SU-DHL-6 (cell line): ENCODE measurements around the gene DCXR.

Experiments
- H2AFZ ChIP-seq: fragments of 200-600 bp; sonication (generic); 2 replicates; pipeline ENCODE4 v1.6.1; 2014; ENCODE audit warnings: low read depth, mild to moderate bottlenecking, moderate library complexity, mixed read lengths, antibody characterized with exemption, low read length; ENCODE audit not compliant: severe bottlenecking
- H3F3A ChIP-seq: fragments of 200-600 bp; shearing (Covaris generic); 2 replicates; pipeline ENCODE4 v1.6.0; 2016; ENCODE audit warnings: antibody characterized with exemption, mild to moderate bottlenecking; ENCODE audit not compliant: insufficient read depth
- H3K27ac ChIP-seq: fragments of 200-600 bp; sonication (generic); 2 replicates; pipeline ENCODE4 v1.5.1; 2016; ENCODE audit warnings: low read depth, mild to moderate bottlenecking, low read length, moderate library complexity, mixed read lengths
- H3K27me3 ChIP-seq: fragments of 200-600 bp; sonication (generic), shearing (Covaris generic); 2 replicates; pipeline ENCODE4 v1.6.0; 2014; ENCODE audit warnings: mild to moderate bottlenecking, low read length
- H3K36me3 ChIP-seq: fragments of 200-600 bp; sonication (generic); 2 replicates; pipeline ENCODE4 v1.6.1; 2014; ENCODE audit warnings: mild to moderate bottlenecking, low read length, mixed read lengths
- H3K4me2 ChIP-seq: fragments of 300-600, 200-600 bp; shearing (Covaris generic), sonication (generic); 2 replicates; pipeline ENCODE4 v1.6.0; 2014; ENCODE audit warnings: low read length, low read depth, mild to moderate bottlenecking; ENCODE audit not compliant: poor library complexity, severe bottlenecking
- H3K4me3 ChIP-seq: fragments of 200-600 bp; sonication (generic); 2 replicates; pipeline ENCODE4 v1.5.1; 2014; ENCODE audit warnings: antibody characterized with exemption, low read length, mild to moderate bottlenecking, mixed read lengths; ENCODE audit not compliant: insufficient read depth, poor library complexity, severe bottlenecking
- H3K79me2 ChIP-seq: fragments of 200-600 bp; sonication (generic); 2 replicates; pipeline ENCODE4 v1.6.1; 2014; ENCODE audit warnings: mild to moderate bottlenecking, low read length, moderate library complexity; ENCODE audit not compliant: insufficient read depth
- H3K9ac ChIP-seq: fragments of 200-600 bp; sonication (generic); 2 replicates; pipeline ENCODE4 v1.7.0; 2014; ENCODE audit warnings: mild to moderate bottlenecking, low read length
- H3K9me2 ChIP-seq: fragments of 200-600 bp; sonication (generic); replicated peaks from 2 replicates; pipeline ENCODE4 v1.6.1; 2014; ENCODE audit warnings: low read length; ENCODE audit not compliant: insufficient read depth
- H3K9me3 ChIP-seq: fragments of 200-600 bp; sonication (generic); 2 replicates; pipeline ENCODE4 v1.6.1; 2014; ENCODE audit warnings: low read length, mixed read lengths; ENCODE audit not compliant: insufficient read depth
- H4K20me1 ChIP-seq: fragments of 200-600 bp; sonication (generic); 2 replicates; pipeline ENCODE4 v1.6.1; 2014; ENCODE audit warnings: low read depth, mild to moderate bottlenecking, antibody characterized with exemption, low read length, moderate library complexity, mixed read lengths
- EZH2phosphoT487 ChIP-seq: fragments of 200-600 bp; sonication (generic), shearing (Covaris generic); conservative IDR thresholded peaks from 2 replicates; pipeline ENCODE4 v1.6.1; 2018; ENCODE audit warnings: mild to moderate bottlenecking, antibody characterized with exemption, low read length, moderate library complexity, mixed read lengths
- TF ChIP-seq, protein P1 (sequence below): fragments of 200-600 bp; sonication (generic); IDR thresholded peaks from one replicate; pipeline ENCODE4 v1.5.1; 2017; ENCODE audit warnings: antibody characterized with exemption, mild to moderate bottlenecking, low read length, moderate library complexity; ENCODE audit not compliant: insufficient read depth, poor library complexity, severe bottlenecking

DCXR gene

GRCh38 chr17:82084373-82085030, 47.0 kb upstream of the DCXR start:
- H4K20me1 ChIP-seq, result no peaks in the 10 kb centered on the region
- no peak overlapping the region for H3K4me2 ChIP-seq
- no peaks in the 10 kb centered on the region for H3K9me3 ChIP-seq
- no peak overlapping the region for H3K27ac ChIP-seq
- no peak overlapping the region for H2AFZ ChIP-seq
- H3K9me2 ChIP-seq, result no peaks in the 10 kb centered on the region
- TF ChIP-seq EZH2phosphoT487, result no peak
- TF ChIP-seq, protein P1, sequence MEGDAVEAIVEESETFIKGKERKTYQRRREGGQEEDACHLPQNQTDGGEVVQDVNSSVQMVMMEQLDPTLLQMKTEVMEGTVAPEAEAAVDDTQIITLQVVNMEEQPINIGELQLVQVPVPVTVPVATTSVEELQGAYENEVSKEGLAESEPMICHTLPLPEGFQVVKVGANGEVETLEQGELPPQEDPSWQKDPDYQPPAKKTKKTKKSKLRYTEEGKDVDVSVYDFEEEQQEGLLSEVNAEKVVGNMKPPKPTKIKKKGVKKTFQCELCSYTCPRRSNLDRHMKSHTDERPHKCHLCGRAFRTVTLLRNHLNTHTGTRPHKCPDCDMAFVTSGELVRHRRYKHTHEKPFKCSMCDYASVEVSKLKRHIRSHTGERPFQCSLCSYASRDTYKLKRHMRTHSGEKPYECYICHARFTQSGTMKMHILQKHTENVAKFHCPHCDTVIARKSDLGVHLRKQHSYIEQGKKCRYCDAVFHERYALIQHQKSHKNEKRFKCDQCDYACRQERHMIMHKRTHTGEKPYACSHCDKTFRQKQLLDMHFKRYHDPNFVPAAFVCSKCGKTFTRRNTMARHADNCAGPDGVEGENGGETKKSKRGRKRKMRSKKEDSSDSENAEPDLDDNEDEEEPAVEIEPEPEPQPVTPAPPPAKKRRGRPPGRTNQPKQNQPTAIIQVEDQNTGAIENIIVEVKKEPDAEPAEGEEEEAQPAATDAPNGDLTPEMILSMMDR, result no peak
- no peaks in the 10 kb centered on the region for H3K79me2 ChIP-seq
- no peaks in the 10 kb centered on the region for H3F3A ChIP-seq
- no peak overlapping the region for H3K4me3 ChIP-seq
- H3K9ac ChIP-seq, result no peak overlapping the region
- H3K36me3 ChIP-seq, result no peaks in the 10 kb centered on the region
- no peaks in the 10 kb centered on the region for H3K27me3 ChIP-seq

DNA sequence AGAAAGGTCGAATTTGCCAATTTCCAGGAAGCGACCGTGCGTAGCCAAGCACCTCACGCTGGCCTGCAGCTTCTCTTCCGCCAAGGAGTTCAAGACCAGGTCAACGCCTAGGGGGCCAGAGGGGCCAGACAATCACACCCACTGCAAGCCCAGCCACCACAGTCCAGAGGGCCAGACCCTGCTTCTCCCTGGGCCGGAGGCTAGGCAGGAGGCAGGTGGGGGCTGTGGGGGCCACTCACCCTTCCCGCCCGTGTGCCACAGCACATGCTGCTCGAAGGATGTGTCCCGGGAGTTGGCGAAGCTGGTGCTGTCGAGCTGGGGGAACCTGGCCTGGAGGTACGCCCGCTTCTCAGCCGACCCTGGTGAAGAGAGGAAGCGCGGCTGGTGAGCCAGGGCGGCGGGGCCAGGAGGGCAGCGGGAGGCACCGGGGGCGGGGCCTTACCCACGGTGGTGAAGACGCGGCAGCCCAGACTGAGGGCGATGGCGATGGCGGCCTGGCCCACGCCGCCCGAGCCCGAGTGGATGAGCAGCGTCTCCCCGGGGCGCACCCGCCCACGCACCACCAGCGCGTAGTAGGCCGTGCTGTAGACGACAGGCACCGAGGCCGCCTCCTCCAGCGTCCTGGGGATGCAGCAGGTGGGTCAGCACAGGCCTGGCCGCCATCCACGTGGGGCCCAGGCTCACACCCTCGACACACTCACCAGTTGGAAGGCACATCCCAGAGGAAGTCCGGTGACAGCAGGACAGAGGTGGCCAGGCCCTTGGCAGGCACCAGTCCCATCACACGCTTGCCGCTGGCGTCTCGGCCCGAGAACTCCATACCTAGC, 46.2 kb upstream of the DCXR start:
- no peaks in the 10 kb centered on the region for H3K27me3 ChIP-seq
- no peak overlapping the region for H3K9ac ChIP-seq
- TF ChIP-seq, protein P1, result no peak
- no peak for TF ChIP-seq EZH2phosphoT487
- no peaks in the 10 kb centered on the region for H3K36me3 ChIP-seq
- H3K27ac ChIP-seq, result no peak overlapping the region
- H3K79me2 ChIP-seq, result no peaks in the 10 kb centered on the region
- H3F3A ChIP-seq, result no peaks in the 10 kb centered on the region
- H3K9me3 ChIP-seq, result no peaks in the 10 kb centered on the region
- H2AFZ ChIP-seq, result no peak overlapping the region
- H4K20me1 ChIP-seq, result no peaks in the 10 kb centered on the region
- no peak overlapping the region for H3K4me2 ChIP-seq
- no peaks in the 10 kb centered on the region for H3K9me2 ChIP-seq
- H3K4me3 ChIP-seq, result no peak overlapping the region

- H3K9me3 ChIP-seq, result no peaks in the 10 kb centered on the region
- no peak overlapping the region for H3K27ac ChIP-seq
- no peaks in the 10 kb centered on the region for H4K20me1 ChIP-seq
- H2AFZ ChIP-seq, result no peak overlapping the region
- TF ChIP-seq, protein P1, result no peak
- no peaks in the 10 kb centered on the region for H3K27me3 ChIP-seq
- H3K4me3 ChIP-seq, result no peak overlapping the region
- no peaks in the 10 kb centered on the region for H3K9me2 ChIP-seq
- no peak overlapping the region for H3K4me2 ChIP-seq
- no peaks in the 10 kb centered on the region for H3F3A ChIP-seq
- no peaks in the 10 kb centered on the region for H3K79me2 ChIP-seq
- H3K36me3 ChIP-seq, result no peaks in the 10 kb centered on the region
- H3K9ac ChIP-seq, result no peak overlapping the region
Observed at GRCh38 chr17:82083009-82083408, 45.5 kb upstream of the DCXR start.
